AG10803 (cell line): ENCODE measurements around the gene RANBP3L.
A peak's percentile ranks its signal among the peaks of the same experiment; 100 is the strongest.
"Not testable (repeated sequence)": the region's sequence is repeated elsewhere in the genome, so short reads cannot be mapped to it uniquely, and the experiment has no call there.

Experiments
- DNase-seq: peaks from one replicate; pipeline ENCODE4 v3.0.0; 2010; ENCODE audit warnings: low read depth
- H3K4me3 ChIP-seq: 2 replicates; pipeline ENCODE4 v1.5.1; 2011; ENCODE audit warnings: mild to moderate bottlenecking, low read length, control low read depth
- TF ChIP-seq, protein P1 (sequence below): conservative IDR thresholded peaks from 2 replicates; pipeline ENCODE4 v1.5.1; 2011; ENCODE audit warnings: mild to moderate bottlenecking, low read length, control low read depth, inconsistent platforms

RANBP3L gene

GRCh38 chr5:36304095-36304805, 2.5 kb upstream of the RANBP3L start:
- TF ChIP-seq, protein P1, sequence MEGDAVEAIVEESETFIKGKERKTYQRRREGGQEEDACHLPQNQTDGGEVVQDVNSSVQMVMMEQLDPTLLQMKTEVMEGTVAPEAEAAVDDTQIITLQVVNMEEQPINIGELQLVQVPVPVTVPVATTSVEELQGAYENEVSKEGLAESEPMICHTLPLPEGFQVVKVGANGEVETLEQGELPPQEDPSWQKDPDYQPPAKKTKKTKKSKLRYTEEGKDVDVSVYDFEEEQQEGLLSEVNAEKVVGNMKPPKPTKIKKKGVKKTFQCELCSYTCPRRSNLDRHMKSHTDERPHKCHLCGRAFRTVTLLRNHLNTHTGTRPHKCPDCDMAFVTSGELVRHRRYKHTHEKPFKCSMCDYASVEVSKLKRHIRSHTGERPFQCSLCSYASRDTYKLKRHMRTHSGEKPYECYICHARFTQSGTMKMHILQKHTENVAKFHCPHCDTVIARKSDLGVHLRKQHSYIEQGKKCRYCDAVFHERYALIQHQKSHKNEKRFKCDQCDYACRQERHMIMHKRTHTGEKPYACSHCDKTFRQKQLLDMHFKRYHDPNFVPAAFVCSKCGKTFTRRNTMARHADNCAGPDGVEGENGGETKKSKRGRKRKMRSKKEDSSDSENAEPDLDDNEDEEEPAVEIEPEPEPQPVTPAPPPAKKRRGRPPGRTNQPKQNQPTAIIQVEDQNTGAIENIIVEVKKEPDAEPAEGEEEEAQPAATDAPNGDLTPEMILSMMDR, result no peak
- no peak for DNase-seq
- H3K4me3 ChIP-seq, result no peak overlapping the region

DNA sequence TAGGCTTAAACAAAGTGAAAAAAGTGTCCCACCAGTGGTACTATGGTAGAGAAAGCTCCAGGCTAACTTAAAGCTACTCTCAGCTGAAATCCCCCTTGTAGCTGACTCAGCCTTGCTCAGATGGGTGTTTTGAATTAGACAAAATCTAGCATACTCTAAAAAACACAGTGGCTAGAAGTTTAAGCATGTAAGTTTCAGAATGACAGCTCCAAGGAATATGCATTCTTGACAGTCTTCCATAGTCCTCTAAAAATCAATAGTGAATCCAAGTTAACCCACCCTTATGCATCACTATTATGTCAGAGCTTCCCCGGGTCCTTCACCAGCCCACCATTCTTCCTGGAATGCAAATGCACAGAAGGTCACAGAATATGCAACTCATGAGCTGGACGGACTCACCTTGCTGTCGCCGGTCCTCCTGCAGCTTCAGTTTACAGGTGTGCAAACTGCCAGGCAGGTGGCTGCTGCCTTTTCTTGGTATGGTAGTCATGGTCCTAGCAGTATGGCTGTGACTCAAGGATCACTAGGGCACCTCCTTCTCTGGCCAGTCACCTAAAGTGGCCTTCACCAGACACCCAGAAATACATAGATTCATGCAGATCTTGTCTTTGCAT, 668 bp downstream of the RANBP3L start:
- TF ChIP-seq, protein P1, result no peak
- no peak for DNase-seq
- no peak overlapping the region for H3K4me3 ChIP-seq

DNA sequence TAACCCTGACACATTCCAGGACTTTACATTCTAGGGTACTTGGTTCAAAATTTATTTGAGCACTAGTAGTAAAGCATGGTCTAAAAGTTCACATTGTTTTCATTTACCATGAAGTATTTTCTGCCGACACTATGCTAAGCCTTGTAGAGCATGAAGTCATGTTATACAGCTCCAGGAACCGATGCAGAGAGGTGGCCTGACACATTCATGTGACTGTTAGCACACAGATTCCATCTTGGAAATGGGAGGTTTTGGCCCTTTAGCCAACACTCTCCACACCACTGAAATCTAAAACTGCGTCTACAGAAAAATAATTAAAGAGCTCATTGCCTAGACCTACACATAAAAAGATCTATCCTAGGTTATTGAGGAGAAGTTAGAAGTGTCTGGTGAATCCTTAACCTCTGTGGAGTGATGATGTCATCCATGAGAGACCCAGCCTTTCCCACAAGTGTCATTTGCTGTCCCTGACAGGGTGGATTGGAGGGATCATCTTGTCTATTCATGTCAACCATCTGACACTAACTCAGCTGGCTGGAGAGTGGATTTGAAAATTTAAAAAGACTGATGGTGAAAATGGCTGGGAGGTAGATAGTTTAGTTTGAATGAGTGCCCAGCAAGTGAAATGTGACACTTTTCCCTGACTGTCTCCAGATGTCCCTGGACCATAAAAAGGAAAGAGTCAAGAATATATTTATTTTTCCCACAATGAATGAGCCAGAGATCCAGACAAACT, 1.3 kb downstream of the RANBP3L start:
- peak; percentile 32 for DNase-seq
- TF ChIP-seq, protein P1, result no peak
- no peak overlapping the region for H3K4me3 ChIP-seq

GRCh38 chr5:36298552-36298951, 3.1 kb downstream of the RANBP3L start:
- DNase-seq, result peak; percentile 97
- TF ChIP-seq, protein P1, result no peak

DNA sequence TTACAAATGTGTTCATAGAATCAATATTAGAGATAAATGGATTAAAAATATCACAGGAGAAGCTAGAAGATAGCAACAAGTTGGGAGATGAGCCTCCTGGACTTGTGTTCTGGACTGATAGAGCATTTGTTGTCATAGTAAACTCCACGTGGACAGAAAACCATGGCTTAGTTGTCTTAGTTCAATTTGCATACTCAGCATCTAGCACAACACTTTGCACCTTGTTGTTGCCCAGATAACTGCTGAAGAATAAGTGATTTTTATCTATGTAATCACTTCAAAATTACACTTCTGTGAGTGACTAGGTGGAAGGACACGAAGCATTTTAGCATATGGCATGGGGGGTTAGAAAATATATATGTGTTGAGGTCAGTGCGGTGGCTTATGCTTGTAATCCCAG, 4.0 kb downstream of the RANBP3L start:
- no peak overlapping the region for H3K4me3 ChIP-seq
- TF ChIP-seq, protein P1, result no peak
- no peak for DNase-seq

More at GRCh38 chr5:36298552-36298951, 3.1 kb downstream of the RANBP3L start:
- no peak overlapping the region for H3K4me3 ChIP-seq

DNA sequence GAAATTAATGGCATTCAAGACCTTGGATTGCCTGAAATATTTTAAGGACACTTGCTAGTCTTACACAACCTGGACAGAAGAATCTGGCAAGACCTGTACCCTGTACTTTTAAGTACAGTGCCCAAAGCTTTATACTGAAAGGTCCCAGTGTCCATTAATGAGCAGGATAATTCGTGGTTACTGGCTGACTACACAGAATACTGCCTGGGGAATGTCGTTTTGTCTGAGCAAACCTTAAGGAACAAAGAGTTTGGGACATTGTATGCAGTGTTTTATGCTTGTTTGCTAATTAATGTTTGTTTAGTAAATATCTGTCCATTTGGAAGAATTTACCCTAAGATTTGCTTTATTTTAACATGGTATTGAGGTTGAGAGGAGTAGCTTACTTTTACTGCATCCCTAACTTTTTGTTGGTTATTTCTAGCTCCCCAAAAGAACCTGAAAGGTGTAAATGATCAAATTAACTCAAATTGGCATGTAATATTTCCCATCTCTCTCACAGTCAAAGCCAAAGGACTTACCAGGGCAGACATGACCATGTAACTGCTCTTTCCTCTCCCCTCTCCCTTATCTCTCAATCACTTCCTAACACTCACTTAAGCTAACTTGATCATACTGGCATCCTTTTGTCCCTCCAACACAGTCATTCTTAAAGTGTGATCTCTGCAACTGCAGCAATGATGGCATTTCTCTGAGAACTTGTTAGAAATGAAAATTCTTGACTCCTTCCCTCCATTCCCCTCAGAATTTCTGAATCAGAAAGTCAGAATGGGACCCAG, 15.7 kb downstream of the RANBP3L start:
- no peak overlapping the region for H3K4me3 ChIP-seq
- TF ChIP-seq, protein P1, result no peak

GRCh38 chr5:36283775-36284174, 17.9 kb downstream of the RANBP3L start:
- not testable (repeated sequence) for H3K4me3 ChIP-seq

More for the DNA sequence above, 15.7 kb downstream of the RANBP3L start:
- no peak for DNase-seq

More at GRCh38 chr5:36283775-36284174, 17.9 kb downstream of the RANBP3L start:
- not testable (repeated sequence) for DNase-seq
